Activated CD8-positive, alpha-beta T cell treated with anti-CD3 and anti-CD28 coated beads for 36 hours (primary cell): ENCODE measurements around the gene MEIKIN. TPM values are rescaled to one million over a fixed set of nuclear protein-coding genes. Genes with fewer than 3 reads are reported as not detected.
A peak's percentile ranks its signal among the peaks of the same experiment; 100 is the strongest.

ENCODE experiments used
- ATAC-seq: fragments of 200-7000 bp; cut with Tn5 transposase; one replicate; pipeline ENCODE4 v1.10.0; 2021; ENCODE audit warnings: mild to moderate bottlenecking, moderate library complexity
- CTCF ChIA-PET: fragments of 350-600 bp; sonication (Branson Sonifier 250); formaldehyde crosslinking; loops from one replicate; lab custom pipeline; 2021; ENCODE audit warnings: antibody characterized with exemption; lab: Charles Lee
- POLR2A ChIA-PET: fragments of 350-600 bp; sonication (Branson Sonifier 250); formaldehyde crosslinking; loops from one replicate; lab custom pipeline; 2021; ENCODE audit warnings: antibody characterized with exemption; lab: Charles Lee
- DNase-seq: peaks from one replicate; pipeline ENCODE4 v3.0.0-alpha.2; 2020
- H3K27ac Mint-ChIP-seq: one replicate; pipeline ENCODE4 v1.8.0; 2021; ENCODE audit warnings: mild to moderate bottlenecking, mixed read lengths
- H3K27me3 Mint-ChIP-seq: one replicate; pipeline ENCODE4 v1.8.0; 2021; ENCODE audit warnings: mixed read lengths
- H3K36me3 Mint-ChIP-seq: one replicate; pipeline ENCODE4 v1.8.0; 2021; ENCODE audit warnings: low read depth, mixed read lengths
- H3K4me1 Mint-ChIP-seq: one replicate; pipeline ENCODE4 v1.8.0; 2021; ENCODE audit warnings: low read depth, mixed read lengths
- H3K4me3 Mint-ChIP-seq: one replicate; pipeline ENCODE4 v1.8.0; 2021; ENCODE audit warnings: mild to moderate bottlenecking, moderate library complexity, mixed read lengths
- H3K9me3 Mint-ChIP-seq: one replicate; pipeline ENCODE4 v1.8.0; 2021; ENCODE audit warnings: mixed read lengths
- intact Hi-C: fragments of 100-400 bp; cut with micrococcal nuclease; formaldehyde crosslinking; loops from one replicate; pipeline ENCODE4 v1.10.0; 2022
- total RNA-seq, 2 experiments: library from RNA; stranded (reverse); gene quantifications; one replicate each; pipeline ENCODE4 v1.2.3, GENCODE V29; 2021
- TF ChIP-seq, protein P1 (sequence below): fragments of 200-600 bp; IDR thresholded peaks from one replicate; pipeline ENCODE4 v1.8.0; 2022; ENCODE audit warnings: antibody characterized with exemption, mild to moderate bottlenecking

Gene MEIKIN
- total RNA-seq, 2 experiments from 2014 or later: not detected

DNA sequence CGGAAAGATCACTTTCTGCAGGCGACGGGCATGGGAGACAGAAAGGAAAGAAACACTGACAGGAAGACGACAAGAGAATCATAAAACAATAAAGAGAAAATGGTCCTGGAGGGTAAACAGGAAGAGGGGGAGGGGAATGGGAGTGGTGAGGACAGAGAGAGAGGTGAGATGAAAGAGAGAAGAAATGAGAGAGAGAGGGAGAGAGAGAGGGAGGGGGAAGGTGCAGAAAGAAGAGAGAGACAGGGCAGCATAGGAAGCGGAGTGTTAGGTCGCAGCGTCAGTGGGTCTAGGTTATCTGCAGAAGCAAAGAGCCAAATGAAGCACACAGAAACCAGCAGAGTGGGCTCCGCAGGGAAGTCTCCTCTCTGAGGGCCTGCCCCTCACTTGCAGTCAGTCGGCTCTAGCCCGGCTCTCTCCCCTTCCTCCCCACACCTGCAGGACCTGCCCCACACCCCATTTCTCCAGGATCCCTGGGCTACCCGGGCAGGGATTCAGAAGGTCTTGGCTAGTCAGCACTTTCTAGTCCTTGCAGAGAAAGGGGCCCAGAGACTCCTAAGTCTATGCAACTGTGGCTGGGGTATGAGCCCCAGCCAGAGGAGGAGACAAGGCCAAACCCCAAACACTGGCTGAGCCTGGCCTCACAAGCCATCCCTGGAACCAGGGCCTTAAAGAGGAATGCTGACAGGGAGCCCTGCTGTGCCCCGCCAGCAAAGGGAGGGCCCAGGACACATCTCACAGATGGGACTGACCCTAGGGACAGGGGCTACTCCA is 29.7 kb upstream of the MEIKIN start:
- Mint-ChIP-seq H3K36me3 (peaks cover 1% of the 10 kb centered on the region), H3K27ac (peak overlapping the region; percentile 86)
- CTCF ChIA-PET: no interaction called here

DNA sequence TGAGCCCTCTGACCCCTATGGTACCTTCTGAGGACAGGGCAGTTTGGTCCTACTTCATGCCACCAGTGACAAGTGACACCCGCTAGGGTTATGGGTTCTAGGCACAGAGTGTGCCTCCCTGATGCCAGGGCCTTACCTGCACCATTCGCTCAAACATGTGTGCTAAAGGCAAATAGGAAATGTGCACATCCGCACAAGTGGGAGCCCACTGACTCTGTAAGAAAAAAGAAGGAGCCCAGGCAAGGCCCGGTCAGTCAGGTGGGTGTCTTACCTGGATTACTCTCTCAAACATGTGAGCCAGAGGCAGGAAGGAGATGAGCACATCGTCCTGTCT is 29.1 kb upstream of the MEIKIN start:
- Mint-ChIP-seq H3K36me3 (peaks cover 1% of the 10 kb centered on the region), H3K4me1 (peaks cover 51% of the 10 kb centered on the region), H3K4me3 (peak overlapping the region; percentile 48), H3K27me3 (no peaks in the 10 kb centered on the region), H3K9me3 (no peaks in the 10 kb centered on the region), H3K27ac (peak overlapping the region; percentile 86)
- ChIA-PET POLR2A (no interaction called here), CTCF (no interaction called here)
- peak; percentile 32 for ATAC-seq
- DNase-seq: peak; percentile 16
- intact Hi-C loops: loop anchor here (10.0 kb wide), 1 partner anchor 80 kb away; no protein-coding TSS in a partner anchor
- TF ChIP-seq, protein P1, sequence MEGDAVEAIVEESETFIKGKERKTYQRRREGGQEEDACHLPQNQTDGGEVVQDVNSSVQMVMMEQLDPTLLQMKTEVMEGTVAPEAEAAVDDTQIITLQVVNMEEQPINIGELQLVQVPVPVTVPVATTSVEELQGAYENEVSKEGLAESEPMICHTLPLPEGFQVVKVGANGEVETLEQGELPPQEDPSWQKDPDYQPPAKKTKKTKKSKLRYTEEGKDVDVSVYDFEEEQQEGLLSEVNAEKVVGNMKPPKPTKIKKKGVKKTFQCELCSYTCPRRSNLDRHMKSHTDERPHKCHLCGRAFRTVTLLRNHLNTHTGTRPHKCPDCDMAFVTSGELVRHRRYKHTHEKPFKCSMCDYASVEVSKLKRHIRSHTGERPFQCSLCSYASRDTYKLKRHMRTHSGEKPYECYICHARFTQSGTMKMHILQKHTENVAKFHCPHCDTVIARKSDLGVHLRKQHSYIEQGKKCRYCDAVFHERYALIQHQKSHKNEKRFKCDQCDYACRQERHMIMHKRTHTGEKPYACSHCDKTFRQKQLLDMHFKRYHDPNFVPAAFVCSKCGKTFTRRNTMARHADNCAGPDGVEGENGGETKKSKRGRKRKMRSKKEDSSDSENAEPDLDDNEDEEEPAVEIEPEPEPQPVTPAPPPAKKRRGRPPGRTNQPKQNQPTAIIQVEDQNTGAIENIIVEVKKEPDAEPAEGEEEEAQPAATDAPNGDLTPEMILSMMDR: no peak

More for the DNA sequence above, 29.7 kb upstream of the MEIKIN start:
- Mint-ChIP-seq H3K27me3 (no peaks in the 10 kb centered on the region), H3K9me3 (no peaks in the 10 kb centered on the region), H3K4me3 (peak overlapping the region; percentile 48), H3K4me1 (peaks cover 51% of the 10 kb centered on the region)
- POLR2A ChIA-PET: interaction anchor here (1.0 kb wide), 1 partner anchor 32 kb away, joined by 3 read pairs; no protein-coding TSS in a partner anchor
- ATAC-seq (peak; percentile 70), DNase-seq (peak; percentile 29)
- TF ChIP-seq, protein P1: no peak
- intact Hi-C loops: loop anchor here (10.0 kb wide), 1 partner anchor 80 kb away; no protein-coding TSS in a partner anchor

DNA sequence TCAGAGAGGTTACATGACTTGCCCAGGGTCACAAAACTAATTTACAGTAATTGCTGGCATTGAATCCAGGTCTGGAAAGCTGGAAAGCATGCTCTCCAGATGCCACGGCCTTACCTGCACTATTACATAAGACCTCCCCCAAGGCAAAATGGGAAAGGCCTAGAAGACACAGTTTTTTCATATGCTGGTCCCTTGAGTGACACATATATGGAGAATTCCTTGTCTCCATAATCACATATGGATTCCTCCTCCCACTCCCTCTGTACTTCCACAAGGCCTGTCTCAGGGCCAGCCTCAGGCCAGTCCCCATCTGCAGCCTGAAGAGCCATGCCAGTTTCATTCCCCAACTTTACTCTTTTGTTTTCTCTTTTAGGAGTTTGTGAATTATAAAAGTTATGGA is 28.6 kb upstream of the MEIKIN start:
- H3K4me3 Mint-ChIP-seq: no peak overlapping the region
- peaks cover 51% of the 10 kb centered on the region for H3K4me1 Mint-ChIP-seq
- H3K27me3 Mint-ChIP-seq: no peaks in the 10 kb centered on the region
- H3K9me3 Mint-ChIP-seq: no peaks in the 10 kb centered on the region
- CTCF ChIA-PET: no interaction called here
- intact Hi-C loops: loop anchor here (10.0 kb wide), 1 partner anchor 81 kb away; no protein-coding TSS in a partner anchor
- peaks cover 1% of the 10 kb centered on the region for H3K36me3 Mint-ChIP-seq
- H3K27ac Mint-ChIP-seq: peak overlapping the region; percentile 86
- POLR2A ChIA-PET: no interaction called here
- TF ChIP-seq, protein P1: no peak
- DNase-seq: no peak
- no peak for ATAC-seq

DNA sequence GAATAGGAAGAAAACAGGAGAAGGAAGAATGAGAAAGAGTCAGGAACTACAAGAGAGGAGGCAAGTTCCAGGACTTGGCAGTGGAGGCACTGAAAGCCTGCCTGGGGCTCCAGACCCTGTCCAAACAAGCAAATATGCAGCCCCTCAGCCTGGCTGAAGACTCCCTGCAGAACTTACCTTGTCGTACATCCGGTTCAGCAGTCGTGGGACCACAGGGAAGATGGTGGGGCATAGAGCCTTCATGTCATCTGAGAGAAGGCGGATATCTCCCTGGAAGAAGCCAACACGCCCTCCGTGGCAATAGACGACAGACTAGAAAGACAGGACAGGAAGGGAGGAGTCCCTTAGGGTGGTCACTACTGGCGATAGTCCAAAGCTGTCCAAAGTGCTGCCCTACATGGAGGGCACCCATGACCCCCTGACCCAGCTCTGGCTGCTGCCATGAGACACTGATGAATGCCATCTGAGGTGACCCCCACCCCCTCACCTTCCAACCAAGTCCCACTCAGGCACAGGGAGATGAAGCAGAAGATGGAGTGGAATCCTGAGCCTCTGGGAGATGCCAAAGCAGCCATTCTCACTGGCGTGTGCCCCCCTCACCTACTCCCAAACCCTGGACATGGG is 27.7 kb upstream of the MEIKIN start:
- CTCF ChIA-PET: no interaction called here
- H3K4me3 Mint-ChIP-seq: no peak overlapping the region

More for the DNA sequence above, 27.7 kb upstream of the MEIKIN start:
- ATAC-seq: no peak
- Mint-ChIP-seq H3K4me1 (peaks cover 51% of the 10 kb centered on the region), H3K27ac (no peak overlapping the region), H3K36me3 (peaks cover 1% of the 10 kb centered on the region), H3K27me3 (no peaks in the 10 kb centered on the region), H3K9me3 (no peaks in the 10 kb centered on the region)
- POLR2A ChIA-PET: no interaction called here
- TF ChIP-seq, protein P1: no peak
- intact Hi-C loops: loop anchor here (10.0 kb wide), 1 partner anchor 82 kb away; no protein-coding TSS in a partner anchor
- no peak for DNase-seq
